T-helper 1 cell treated with Interleukin-12 subunit alpha and Interleukin-12 subunit beta and Interleukin-4 antibody, amounts not matched to agents 30 μg/mL and 1 μg/mL, for 36 hours (primary cell): ENCODE results near the gene SSR2.

ENCODE experiments used
- H3K27ac Mint-ChIP-seq: one replicate; pipeline ENCODE4 v1.8.0; 2021; ENCODE audit warnings: mild to moderate bottlenecking, mixed read lengths
- H3K27me3 Mint-ChIP-seq: one replicate; pipeline ENCODE4 v1.8.0; 2021; ENCODE audit warnings: low read depth, mixed read lengths
- H3K36me3 Mint-ChIP-seq: one replicate; pipeline ENCODE4 v1.8.0; 2021; ENCODE audit warnings: low read depth, mixed read lengths
- H3K4me1 Mint-ChIP-seq: one replicate; pipeline ENCODE4 v1.8.0; 2021; ENCODE audit warnings: low read depth, mixed read lengths
- H3K4me3 Mint-ChIP-seq: one replicate; pipeline ENCODE4 v1.8.0; 2021; ENCODE audit warnings: mild to moderate bottlenecking, moderate library complexity, mixed read lengths
- H3K9me3 Mint-ChIP-seq: one replicate; pipeline ENCODE4 v1.8.0; 2021; ENCODE audit warnings: mixed read lengths

The SSR2 gene

GRCh38 chr1:156019946-156020292, 832 bp downstream of the SSR2 start:
- peaks cover 22% of the 10 kb centered on the region for H3K4me1 Mint-ChIP-seq
- peaks cover 5% of the 10 kb centered on the region for H3K27me3 Mint-ChIP-seq
- H3K4me3 Mint-ChIP-seq = peak overlapping the region; percentile 91
- peak overlapping the region; percentile 84 for H3K27ac Mint-ChIP-seq
- H3K9me3 Mint-ChIP-seq = no peaks in the 10 kb centered on the region
- peaks cover 25% of the 10 kb centered on the region for H3K36me3 Mint-ChIP-seq

- no peak overlapping the region for H3K4me3 Mint-ChIP-seq
- H3K9me3 Mint-ChIP-seq = no peaks in the 10 kb centered on the region
- no peak overlapping the region for H3K27ac Mint-ChIP-seq
- H3K4me1 Mint-ChIP-seq = peaks cover 24% of the 10 kb centered on the region
- H3K36me3 Mint-ChIP-seq = peaks cover 57% of the 10 kb centered on the region
- no peaks in the 10 kb centered on the region for H3K27me3 Mint-ChIP-seq
These were observed 5.9 kb downstream of the SSR2 start for GRCh38 chr1:156014829-156015228.

- Mint-ChIP-seq H3K9me3 (no peaks in the 10 kb centered on the region), H3K27me3 (no peaks in the 10 kb centered on the region), H3K4me1 (peaks cover 19% of the 10 kb centered on the region), H3K36me3 (peaks cover 54% of the 10 kb centered on the region), H3K27ac (no peak overlapping the region), H3K4me3 (no peak overlapping the region)
These were observed 8.5 kb downstream of the SSR2 start for GRCh38 chr1:156012051-156012817.

GRCh38 chr1:156009404-156009803, 11.3 kb downstream of the SSR2 start:
- no peak overlapping the region for H3K27ac Mint-ChIP-seq
- peaks cover 51% of the 10 kb centered on the region for H3K36me3 Mint-ChIP-seq
- no peaks in the 10 kb centered on the region for H3K9me3 Mint-ChIP-seq
- H3K4me3 Mint-ChIP-seq = no peak overlapping the region
- H3K4me1 Mint-ChIP-seq = peaks cover 29% of the 10 kb centered on the region
- H3K27me3 Mint-ChIP-seq = no peaks in the 10 kb centered on the region

GRCh38 chr1:156006666-156007376, 13.9 kb downstream of the SSR2 start:
- Mint-ChIP-seq H3K4me1 (peaks cover 30% of the 10 kb centered on the region), H3K4me3 (no peak overlapping the region), H3K9me3 (no peaks in the 10 kb centered on the region), H3K36me3 (peaks cover 32% of the 10 kb centered on the region), H3K27ac (peak overlapping the region; percentile 21), H3K27me3 (no peaks in the 10 kb centered on the region)

- Mint-ChIP-seq H3K4me1 (peaks cover 25% of the 10 kb centered on the region), H3K27ac (peak overlapping the region; percentile 83), H3K4me3 (peak overlapping the region; percentile 23), H3K27me3 (no peaks in the 10 kb centered on the region), H3K9me3 (no peaks in the 10 kb centered on the region), H3K36me3 (peaks cover 17% of the 10 kb centered on the region)
These were observed 15.7 kb downstream of the SSR2 start for GRCh38 chr1:156004843-156005584.

GRCh38 chr1:156003923-156004188, 16.9 kb downstream of the SSR2 start:
- no peak overlapping the region for H3K4me3 Mint-ChIP-seq
- no peaks in the 10 kb centered on the region for H3K27me3 Mint-ChIP-seq
- peaks cover 13% of the 10 kb centered on the region for H3K36me3 Mint-ChIP-seq
- H3K27ac Mint-ChIP-seq = peak overlapping the region; percentile 55
- peaks cover 25% of the 10 kb centered on the region for H3K4me1 Mint-ChIP-seq
- H3K9me3 Mint-ChIP-seq = no peaks in the 10 kb centered on the region

- H3K27ac Mint-ChIP-seq = no peak overlapping the region
- H3K9me3 Mint-ChIP-seq = no peaks in the 10 kb centered on the region
- peaks cover 20% of the 10 kb centered on the region for H3K4me1 Mint-ChIP-seq
- H3K27me3 Mint-ChIP-seq = no peaks in the 10 kb centered on the region
- peaks cover 7% of the 10 kb centered on the region for H3K36me3 Mint-ChIP-seq
- H3K4me3 Mint-ChIP-seq = no peak overlapping the region
These were observed 18.4 kb downstream of the SSR2 start for GRCh38 chr1:156002188-156002911.

GRCh38 chr1:156001662-156002171, 19.0 kb downstream of the SSR2 start:
- H3K9me3 Mint-ChIP-seq = no peaks in the 10 kb centered on the region
- H3K4me1 Mint-ChIP-seq = peaks cover 18% of the 10 kb centered on the region
- no peak overlapping the region for H3K4me3 Mint-ChIP-seq
- no peak overlapping the region for H3K27ac Mint-ChIP-seq
- H3K27me3 Mint-ChIP-seq = no peaks in the 10 kb centered on the region
- peaks cover 2% of the 10 kb centered on the region for H3K36me3 Mint-ChIP-seq

- no peaks in the 10 kb centered on the region for H3K9me3 Mint-ChIP-seq
- peaks cover 18% of the 10 kb centered on the region for H3K4me1 Mint-ChIP-seq
- H3K36me3 Mint-ChIP-seq = no peaks in the 10 kb centered on the region
- no peak overlapping the region for H3K27ac Mint-ChIP-seq
- H3K4me3 Mint-ChIP-seq = no peak overlapping the region
- H3K27me3 Mint-ChIP-seq = no peaks in the 10 kb centered on the region
These were observed 19.6 kb downstream of the SSR2 start for GRCh38 chr1:156001021-156001661.

GRCh38 chr1:155999964-156000363, 20.8 kb downstream of the SSR2 start:
- no peak overlapping the region for H3K4me3 Mint-ChIP-seq
- no peaks in the 10 kb centered on the region for H3K9me3 Mint-ChIP-seq
- H3K27ac Mint-ChIP-seq = no peak overlapping the region
- no peaks in the 10 kb centered on the region for H3K36me3 Mint-ChIP-seq
- peaks cover 17% of the 10 kb centered on the region for H3K4me1 Mint-ChIP-seq
- no peaks in the 10 kb centered on the region for H3K27me3 Mint-ChIP-seq

- Mint-ChIP-seq H3K27me3 (no peaks in the 10 kb centered on the region), H3K36me3 (no peaks in the 10 kb centered on the region), H3K4me3 (no peak overlapping the region), H3K27ac (peak overlapping the region; percentile 34), H3K9me3 (no peaks in the 10 kb centered on the region), H3K4me1 (peaks cover 9% of the 10 kb centered on the region)
These were observed 24.6 kb downstream of the SSR2 start for GRCh38 chr1:155996166-155996565.

GRCh38 chr1:155993595-155993994, 27.2 kb downstream of the SSR2 start:
- Mint-ChIP-seq H3K27me3 (no peaks in the 10 kb centered on the region), H3K4me1 (peaks cover 26% of the 10 kb centered on the region), H3K9me3 (no peaks in the 10 kb centered on the region), H3K27ac (peak overlapping the region; percentile 14), H3K36me3 (no peaks in the 10 kb centered on the region), H3K4me3 (no peak overlapping the region)
